ENCODE data around the gene ADARB2.
"Not testable (repeated sequence)": the region's sequence is repeated elsewhere in the genome, so short reads cannot be mapped to it uniquely, and the experiment has no call there.

ADARB2 gene

GRCh38 chr10:1552406-1552805 is 184.9 kb downstream of the ADARB2 start:
- H3K4me3 ChIP-seq (ENCODE audit: low read depth, low read length), result no peak overlapping the region

GRCh38 chr10:1551636-1552338 is 185.5 kb downstream of the ADARB2 start:
- H3K4me3 ChIP-seq (ENCODE audit: low read depth, low read length), result no peak overlapping the region

GRCh38 chr10:1550616-1551015 is 186.7 kb downstream of the ADARB2 start:
- H3K4me3 ChIP-seq (ENCODE audit: low read depth, low read length), result no peak overlapping the region

- H3K4me3 ChIP-seq (ENCODE audit: low read depth, low read length), result no peak overlapping the region
Observed at GRCh38 chr10:1550291-1550595, 187.1 kb downstream of the ADARB2 start.

- H3K4me3 ChIP-seq (ENCODE audit: low read depth, low read length), result no peak overlapping the region
Observed at GRCh38 chr10:1549591-1550290, 187.6 kb downstream of the ADARB2 start.

GRCh38 chr10:1548596-1548995 is 188.7 kb downstream of the ADARB2 start:
- H3K4me3 ChIP-seq (ENCODE audit: low read depth, low read length), result no peak overlapping the region

- no peak overlapping the region for H3K4me3 ChIP-seq (ENCODE audit: low read depth, low read length)
Observed at GRCh38 chr10:1548146-1548545, 189.2 kb downstream of the ADARB2 start.

- H3K4me3 ChIP-seq (ENCODE audit: low read depth, low read length), result no peak overlapping the region
Observed at GRCh38 chr10:1546431-1547110, 190.8 kb downstream of the ADARB2 start.

GRCh38 chr10:1545524-1545923 is 191.8 kb downstream of the ADARB2 start:
- H3K4me3 ChIP-seq (ENCODE audit: low read depth, low read length), result no peak overlapping the region

GRCh38 chr10:1544929-1545328 is 192.4 kb downstream of the ADARB2 start:
- H3K4me3 ChIP-seq (ENCODE audit: low read depth, low read length), result no peak overlapping the region

GRCh38 chr10:1544209-1544673 is 193.1 kb downstream of the ADARB2 start:
- H3K4me3 ChIP-seq (ENCODE audit: low read depth, low read length), result no peak overlapping the region

- no peak overlapping the region for H3K4me3 ChIP-seq (ENCODE audit: low read depth, low read length)
Observed at GRCh38 chr10:1543596-1543995, 193.7 kb downstream of the ADARB2 start.

GRCh38 chr10:1542941-1543340 is 194.4 kb downstream of the ADARB2 start:
- H3K4me3 ChIP-seq (ENCODE audit: low read depth, low read length), result no peak overlapping the region

GRCh38 chr10:1540144-1540543 is 197.2 kb downstream of the ADARB2 start:
- H3K4me3 ChIP-seq (ENCODE audit: low read depth, low read length), result no peak overlapping the region

GRCh38 chr10:1539216-1539615 is 198.1 kb downstream of the ADARB2 start:
- no peak overlapping the region for H3K4me3 ChIP-seq (ENCODE audit: low read depth, low read length)

- H3K4me3 ChIP-seq (ENCODE audit: low read depth, low read length), result no peak overlapping the region
Observed at GRCh38 chr10:1538531-1539061, 198.7 kb downstream of the ADARB2 start.

- no peak overlapping the region for H3K4me3 ChIP-seq (ENCODE audit: low read depth, low read length)
Observed at GRCh38 chr10:1538121-1538520, 199.2 kb downstream of the ADARB2 start.

GRCh38 chr10:1537449-1537848 is 199.9 kb downstream of the ADARB2 start:
- H3K4me3 ChIP-seq (ENCODE audit: low read depth, low read length), result not testable (repeated sequence)

GRCh38 chr10:1536341-1536740 is 201.0 kb downstream of the ADARB2 start:
- H3K4me3 ChIP-seq (ENCODE audit: low read depth, low read length), result no peak overlapping the region

GRCh38 chr10:1535301-1535965 is 201.9 kb downstream of the ADARB2 start:
- H3K4me3 ChIP-seq (ENCODE audit: low read depth, low read length), result no peak overlapping the region

GRCh38 chr10:1534820-1535219 is 202.5 kb downstream of the ADARB2 start:
- H3K4me3 ChIP-seq (ENCODE audit: low read depth, low read length), result no peak overlapping the region
